GF-D8 (cell line): ENCODE data around the gene C19orf85.
"Not testable (repeated sequence)": the region's sequence is repeated elsewhere in the genome, so short reads cannot be mapped to it uniquely, and the experiment has no call there.

Experiments
- DNase-seq: peaks from one replicate; lab custom pipeline; 2025; lab: John Stamatoyannopoulos, UW

Gene C19orf85

GRCh38 chr19:55457683-55458457 lies 6.7 kb downstream of the C19orf85 start:
- DNase-seq: no peak

GRCh38 chr19:55456347-55456746 lies 8.2 kb downstream of the C19orf85 start:
- DNase-seq: no peak

GRCh38 chr19:55455576-55456235 lies 8.8 kb downstream of the C19orf85 start:
- no peak for DNase-seq

GRCh38 chr19:55454787-55455243 lies 9.7 kb downstream of the C19orf85 start:
- DNase-seq: no peak

GRCh38 chr19:55453511-55454260 lies 10.9 kb downstream of the C19orf85 start:
- no peak for DNase-seq

- no peak for DNase-seq
Observed at GRCh38 chr19:55452749-55453346, 11.7 kb downstream of the C19orf85 start.

- DNase-seq: no peak
Observed at GRCh38 chr19:55451965-55452748, 12.4 kb downstream of the C19orf85 start.

GRCh38 chr19:55451163-55451964 lies 13.2 kb downstream of the C19orf85 start:
- no peak for DNase-seq

- DNase-seq: no peak
Observed at GRCh38 chr19:55449469-55449868, 15.1 kb downstream of the C19orf85 start.

- DNase-seq: not testable (repeated sequence)
Observed at GRCh38 chr19:55448175-55448490, 16.4 kb downstream of the C19orf85 start.

GRCh38 chr19:55447421-55448174 lies 17.0 kb downstream of the C19orf85 start:
- DNase-seq: no peak

- no peak for DNase-seq
Observed at GRCh38 chr19:55446060-55446459, 18.5 kb downstream of the C19orf85 start.

- no peak for DNase-seq
Observed at GRCh38 chr19:55444646-55445045, 19.9 kb downstream of the C19orf85 start.

GRCh38 chr19:55443824-55444480 lies 20.6 kb downstream of the C19orf85 start:
- DNase-seq: no peak

- DNase-seq: no peak
Observed at GRCh38 chr19:55443045-55443823, 21.3 kb downstream of the C19orf85 start, which contains the start of gene SHISA7. TSS of gene SHISA7 (minus strand) at chr19:55443300. CDS start at chr19:55442863, 437 bp downstream.

GRCh38 chr19:55442372-55442961 lies 22.1 kb downstream of the C19orf85 start:
- DNase-seq: no peak

- no peak for DNase-seq
Observed at GRCh38 chr19:55441692-55442321, 22.7 kb downstream of the C19orf85 start.

GRCh38 chr19:55441319-55441691 lies 23.2 kb downstream of the C19orf85 start:
- DNase-seq: no peak
